Activated CD4-positive, CD25-positive, alpha-beta regulatory T cell treated with anti-CD3 and anti-CD28 coated beads, Interleukin-2, amount 50 U/mL, for 72 hours (primary cell): ENCODE measurements around the gene SLC1A1.
"Not testable (repeated sequence)": the region's sequence is repeated elsewhere in the genome, so short reads cannot be mapped to it uniquely, and the experiment has no call there.

Experiments used
- DNase-seq: peaks from one replicate; pipeline ENCODE4 v3.0.0; 2021

The SLC1A1 gene

GRCh38 chr9:4507306-4508130, 17.2 kb downstream of the SLC1A1 start:
- DNase-seq, result no peak

GRCh38 chr9:4508246-4508906, 18.1 kb downstream of the SLC1A1 start:
- no peak for DNase-seq

DNA sequence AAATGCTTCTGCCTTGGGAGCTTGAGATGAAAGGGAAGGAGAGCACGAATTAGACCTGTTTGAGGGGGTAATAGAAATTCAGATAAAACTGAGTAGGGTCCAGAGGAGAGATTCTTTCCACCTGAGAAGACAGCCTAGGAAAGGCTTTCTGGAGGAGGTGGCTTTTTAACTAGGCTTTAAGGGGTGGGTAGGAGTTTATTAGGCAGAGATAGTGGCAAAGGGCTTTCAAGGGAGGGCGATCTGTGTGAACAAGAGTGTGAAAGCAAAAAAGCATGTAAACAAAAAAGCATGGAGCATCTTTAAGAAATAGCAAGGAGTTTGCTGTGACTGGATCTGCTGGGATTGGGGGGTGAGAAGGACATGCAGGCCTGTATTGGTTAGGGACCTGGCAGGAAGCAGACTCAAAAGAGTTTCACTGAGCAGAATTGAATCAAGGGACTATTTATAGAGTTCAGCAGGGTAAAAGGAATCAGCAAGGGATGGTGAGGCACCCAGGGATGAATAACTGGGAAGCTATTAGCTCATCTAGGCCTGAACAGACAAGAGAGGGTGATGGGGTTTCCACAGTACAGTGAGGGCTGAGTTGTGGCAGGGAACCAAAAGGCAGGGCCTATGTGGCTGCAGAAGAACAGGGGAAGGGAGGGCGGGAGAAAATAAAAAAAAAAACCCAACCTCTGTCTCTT, 18.8 kb downstream of the SLC1A1 start:
- DNase-seq, result no peak

- DNase-seq, result no peak
Measured at GRCh38 chr9:4509590-4509984, 19.3 kb downstream of the SLC1A1 start.

- DNase-seq, result no peak
Measured at GRCh38 chr9:4510546-4511322, 20.5 kb downstream of the SLC1A1 start.

DNA sequence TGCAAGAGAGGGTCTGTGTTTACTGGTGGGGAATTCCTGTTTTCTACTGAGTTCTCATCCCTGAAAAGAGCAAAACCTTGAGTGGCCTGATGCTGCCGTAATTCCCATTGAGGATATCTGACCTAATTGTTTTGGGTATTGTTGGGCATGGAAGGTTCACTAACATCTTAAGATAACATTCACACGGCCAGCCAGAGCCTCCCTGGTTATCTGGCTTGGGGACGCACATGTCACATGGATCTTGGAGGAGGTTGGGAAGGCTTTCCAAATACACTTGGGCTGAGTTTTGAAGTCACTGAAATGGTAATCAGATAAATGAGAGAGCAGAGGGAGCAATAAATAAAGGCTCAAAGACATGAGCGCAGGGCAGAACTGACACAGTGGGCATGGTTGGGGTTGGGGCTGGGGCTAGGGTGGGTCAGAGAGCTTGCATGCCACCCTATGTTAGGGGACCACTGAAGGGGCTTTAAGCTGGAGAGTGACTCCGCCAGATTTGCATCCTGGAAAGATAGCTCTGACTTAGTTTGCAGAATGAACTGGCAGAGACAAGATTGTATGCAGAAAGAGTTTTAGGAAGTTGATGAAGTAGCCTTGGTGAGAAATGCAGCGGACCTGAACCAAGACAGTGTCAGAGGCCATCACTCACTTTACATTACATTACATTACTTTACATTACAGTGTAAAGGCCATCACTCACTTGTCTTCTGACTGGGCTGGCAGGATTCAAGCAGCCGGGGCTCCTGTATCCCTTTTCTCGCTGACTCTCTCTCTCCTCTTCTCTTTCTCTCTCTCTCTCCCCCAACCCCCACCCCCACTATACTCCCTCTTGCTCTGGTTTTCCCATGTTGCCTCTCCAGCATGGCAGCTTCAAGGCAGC, 24.2 kb downstream of the SLC1A1 start:
- no peak for DNase-seq

DNA sequence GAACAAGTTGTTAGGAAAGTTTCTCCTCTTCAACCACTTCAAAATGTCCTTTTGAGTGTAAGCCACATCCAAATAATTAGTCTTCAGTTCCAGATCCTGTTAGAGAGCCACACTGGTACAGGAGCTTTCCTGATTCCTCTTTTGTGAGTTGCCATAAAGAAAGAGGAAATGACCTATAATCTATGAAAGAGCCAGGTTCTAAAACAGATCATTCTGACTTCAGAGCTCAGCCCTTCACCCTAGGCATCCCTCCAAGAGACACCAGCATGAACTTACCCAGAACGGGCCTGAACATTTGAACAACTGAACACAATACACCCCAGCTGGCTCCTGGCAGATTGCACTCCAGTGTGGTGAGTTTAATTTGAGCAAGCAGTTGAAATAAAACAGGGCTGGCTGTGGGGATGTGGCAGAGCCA, 25.7 kb downstream of the SLC1A1 start:
- DNase-seq, result no peak

GRCh38 chr9:4517274-4517673, 27.0 kb downstream of the SLC1A1 start:
- DNase-seq, result no peak

GRCh38 chr9:4519604-4520003, 29.3 kb downstream of the SLC1A1 start:
- DNase-seq, result no peak

GRCh38 chr9:4520055-4520454, 29.8 kb downstream of the SLC1A1 start:
- DNase-seq, result no peak

DNA sequence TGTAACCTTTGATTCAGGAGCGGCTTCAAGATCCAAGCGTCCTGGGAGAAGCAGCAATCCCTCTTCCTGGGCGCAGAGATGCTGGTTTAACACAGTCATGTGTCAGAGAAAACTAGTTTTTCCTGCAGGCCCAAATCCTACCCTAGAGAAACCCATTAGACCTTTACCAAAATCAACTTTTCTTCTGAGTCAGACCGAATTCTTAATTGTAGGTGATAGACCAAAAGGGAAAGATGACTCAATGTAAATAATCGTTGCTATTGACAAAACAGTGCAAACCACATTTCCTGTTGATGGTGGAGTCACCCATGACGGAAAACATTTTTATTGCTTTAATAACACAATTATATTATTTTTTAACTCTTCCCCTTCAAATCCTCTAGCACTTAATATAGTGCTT, 40.1 kb downstream of the SLC1A1 start:
- no peak for DNase-seq

DNA sequence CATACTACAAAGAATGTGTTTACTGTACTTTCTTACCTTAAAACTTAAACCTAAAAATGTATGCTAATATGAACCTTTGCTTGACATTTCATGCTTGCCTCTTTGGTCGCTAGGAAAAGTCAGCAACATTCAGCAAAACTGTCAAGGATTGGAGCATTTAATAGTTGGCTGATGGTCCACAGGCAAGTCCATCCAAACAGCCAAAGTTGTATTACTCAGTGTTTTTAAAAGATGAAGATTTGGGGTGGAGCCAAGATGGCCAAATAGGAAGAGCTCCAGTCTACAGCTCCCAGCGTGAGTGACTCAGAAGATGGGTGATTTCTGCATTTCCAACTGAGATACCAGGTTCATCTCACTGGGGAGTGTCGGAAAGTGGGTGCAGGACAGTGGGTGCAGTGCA, 40.6 kb downstream of the SLC1A1 start:
- DNase-seq, result not testable (repeated sequence)

GRCh38 chr9:4531355-4531754, 41.1 kb downstream of the SLC1A1 start:
- DNase-seq, result not testable (repeated sequence)

DNA sequence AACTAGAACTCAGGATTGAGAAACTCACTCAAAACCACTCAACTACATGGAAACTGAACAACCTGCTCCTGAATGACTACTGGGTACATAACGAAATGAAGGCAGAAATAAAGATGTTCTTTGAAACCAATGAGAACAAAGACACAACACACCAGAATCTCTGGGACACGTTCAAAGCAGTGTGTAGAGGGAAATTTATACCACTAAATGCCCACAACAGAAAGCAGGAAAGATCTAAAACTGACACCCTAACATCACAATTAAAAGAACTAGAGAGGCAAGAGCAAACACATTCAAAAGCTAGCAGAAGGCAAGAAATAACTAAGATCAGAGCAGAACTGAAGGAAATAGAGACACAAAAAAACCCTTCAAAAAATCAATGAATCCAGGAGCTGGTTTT, 43.6 kb downstream of the SLC1A1 start:
- DNase-seq, result not testable (repeated sequence)

DNA sequence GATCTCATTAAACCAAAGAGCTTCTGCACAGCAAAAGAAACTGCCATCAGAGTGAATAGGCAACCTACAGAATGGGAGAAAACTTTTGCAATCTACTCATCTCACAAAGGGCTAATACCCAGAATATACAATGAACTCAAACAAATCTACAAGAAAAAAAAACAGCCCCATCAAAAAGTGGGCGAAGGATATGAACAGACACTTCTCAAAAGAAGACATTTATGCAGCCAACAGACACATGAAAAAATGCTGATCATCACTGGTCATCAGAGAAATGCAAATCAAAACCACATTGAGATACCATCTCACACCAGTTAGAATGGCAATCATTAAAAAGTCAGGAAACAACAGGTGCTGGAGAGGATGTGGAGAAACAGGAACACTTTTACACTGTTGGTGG, 45.9 kb downstream of the SLC1A1 start:
- not testable (repeated sequence) for DNase-seq

- no peak for DNase-seq
Measured at GRCh38 chr9:4537581-4537980, 47.3 kb downstream of the SLC1A1 start.

- no peak for DNase-seq
Measured at GRCh38 chr9:4538107-4538506, 47.8 kb downstream of the SLC1A1 start.

- no peak for DNase-seq
Measured at GRCh38 chr9:4538621-4539020, 48.4 kb downstream of the SLC1A1 start.

DNA sequence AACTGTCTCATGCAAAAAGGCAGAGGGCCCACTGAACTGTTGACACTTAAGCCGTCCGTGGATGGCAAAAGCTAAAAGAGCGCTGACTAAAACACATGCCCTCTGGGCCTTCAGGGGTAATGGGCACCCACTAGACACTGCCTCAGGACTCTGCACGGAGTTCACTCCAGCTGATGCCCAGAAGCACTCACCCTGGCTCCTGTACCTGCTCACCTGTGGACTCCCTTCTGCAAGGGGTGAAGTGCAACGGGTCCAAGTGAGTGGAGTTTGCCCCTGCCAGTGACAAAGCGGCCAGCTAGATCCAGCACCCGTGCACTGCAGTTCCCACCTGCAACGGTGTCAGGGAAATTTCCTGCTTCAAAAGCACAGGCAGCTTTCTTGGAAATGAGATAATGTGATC, 50.2 kb downstream of the SLC1A1 start:
- no peak for DNase-seq

- no peak for DNase-seq
Measured at GRCh38 chr9:4541281-4541680, 51.0 kb downstream of the SLC1A1 start.

GRCh38 chr9:4541856-4542255, 51.6 kb downstream of the SLC1A1 start:
- no peak for DNase-seq

DNA sequence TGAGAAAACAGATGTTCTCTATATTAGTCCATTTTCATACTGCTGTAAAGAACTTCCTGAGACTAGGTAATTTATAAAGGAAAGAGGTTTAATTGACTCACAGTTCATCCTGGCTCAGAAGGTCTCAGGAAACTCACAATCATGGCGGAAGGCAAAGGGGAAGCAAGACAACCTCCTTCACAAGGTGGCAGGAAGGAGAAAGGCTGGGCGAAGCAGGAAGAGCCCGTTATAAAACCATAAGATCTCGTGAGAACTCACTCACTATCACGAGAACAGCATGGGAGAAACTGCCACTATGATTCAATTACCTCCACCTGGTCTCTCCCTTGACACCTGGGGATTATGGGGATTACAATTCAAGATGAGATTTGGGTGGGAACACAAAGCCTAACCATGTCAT, 54.4 kb downstream of the SLC1A1 start:
- DNase-seq, result not testable (repeated sequence)
